ENCODE data around the gene TBL1X.
"Not testable (repeated sequence)": the region's sequence is repeated elsewhere in the genome, so short reads cannot be mapped to it uniquely, and the experiment has no call there.

Gene TBL1X

DNA sequence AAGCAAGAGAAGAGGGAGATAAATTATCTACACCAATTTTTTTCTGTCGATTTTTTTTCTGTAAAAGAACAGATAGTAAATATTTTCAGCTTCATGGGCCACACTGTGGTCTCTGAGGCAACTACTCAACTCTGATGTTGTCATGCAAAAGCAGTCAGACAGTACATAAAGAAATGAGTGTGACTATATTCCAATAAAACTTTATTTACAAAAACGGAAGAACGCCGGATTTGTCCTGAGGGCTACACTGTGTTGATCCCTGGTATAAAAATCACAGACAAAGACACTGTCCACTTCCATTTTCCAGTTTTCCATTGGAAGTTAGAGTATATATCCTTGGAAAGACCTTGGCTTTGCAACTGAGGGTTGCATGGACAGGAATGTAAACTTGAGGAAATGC is 282.8 kb downstream of the TBL1X start:
- no peaks in the 10 kb centered on the region for H3K36me3 ChIP-seq (ENCODE audit: insufficient read depth, low read length)
- no peak overlapping the region for H3K4me3 ChIP-seq (ENCODE audit: low read depth, low read length)
- H3K79me2 ChIP-seq (ENCODE audit: control insufficient read depth, insufficient read depth, low read length, unreplicated experiment) = no peaks in the 10 kb centered on the region
- no peaks in the 10 kb centered on the region for H3K27me3 ChIP-seq (ENCODE audit: insufficient read depth, low read length)
- peaks cover 16% of the 10 kb centered on the region for H3K4me1 ChIP-seq (ENCODE audit: control insufficient read depth, insufficient read depth, low read length, unreplicated experiment)
- H2AFZ ChIP-seq (ENCODE audit: low read length, unreplicated experiment) = no peak overlapping the region
- H3K27ac ChIP-seq (ENCODE audit: low read depth, low read length) = no peak overlapping the region

DNA sequence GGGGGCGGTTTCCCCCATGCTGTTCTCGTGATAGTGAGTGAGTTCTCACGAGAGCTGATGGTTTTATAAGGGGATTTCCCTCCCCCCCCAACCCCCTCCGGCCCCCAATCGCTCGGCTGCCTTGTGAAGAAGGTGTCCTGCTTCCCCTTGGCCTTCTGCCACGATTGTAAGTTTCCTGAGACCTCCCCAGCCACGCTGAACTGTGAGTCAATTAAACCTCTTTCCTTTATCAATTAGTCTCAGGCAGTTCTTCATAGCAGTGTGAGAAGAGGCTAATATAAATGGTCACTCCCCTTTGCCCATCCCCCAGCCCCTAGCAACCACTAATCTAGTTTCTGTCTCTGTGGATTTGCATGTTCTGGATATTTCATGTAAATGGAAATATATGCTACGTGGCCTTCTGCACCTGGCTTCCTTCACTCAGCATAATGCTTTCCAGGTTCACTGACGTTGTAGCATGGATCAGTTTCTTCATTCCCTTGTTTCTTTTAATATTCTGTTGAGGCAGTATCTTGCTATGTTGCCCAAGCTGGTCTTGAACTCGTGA is 284.4 kb downstream of the TBL1X start:
- no peak overlapping the region for H2AFZ ChIP-seq (ENCODE audit: low read length, unreplicated experiment)
- no peak overlapping the region for H3K4me3 ChIP-seq (ENCODE audit: low read depth, low read length)
- no peaks in the 10 kb centered on the region for H3K79me2 ChIP-seq (ENCODE audit: control insufficient read depth, insufficient read depth, low read length, unreplicated experiment)
- H3K36me3 ChIP-seq (ENCODE audit: insufficient read depth, low read length) = no peaks in the 10 kb centered on the region
- peaks cover 5% of the 10 kb centered on the region; the same call in 1 of the 2 replicates for H3K27me3 ChIP-seq (ENCODE audit: insufficient read depth, low read length)
- no peak overlapping the region for H3K27ac ChIP-seq (ENCODE audit: low read depth, low read length)
- peaks cover 16% of the 10 kb centered on the region for H3K4me1 ChIP-seq (ENCODE audit: control insufficient read depth, insufficient read depth, low read length, unreplicated experiment)

DNA sequence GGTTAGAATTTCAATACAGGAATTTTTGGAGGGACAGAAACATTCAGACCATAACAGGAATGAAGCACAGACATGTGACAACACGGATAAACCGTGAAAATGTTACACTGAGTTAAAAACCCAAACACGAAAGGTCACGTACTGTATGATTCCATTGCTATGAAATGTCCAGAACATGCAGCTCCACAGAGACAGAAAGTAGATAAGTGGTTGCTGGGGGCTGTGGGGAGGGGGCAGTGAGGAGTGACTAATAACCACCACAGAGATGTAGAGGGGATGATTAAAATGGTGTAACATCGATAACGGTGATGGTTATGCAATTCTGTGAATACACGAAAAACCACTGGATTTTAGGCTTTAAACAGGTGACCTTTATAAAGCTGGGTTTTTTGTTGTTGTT is 292.5 kb downstream of the TBL1X start:
- Histone ChIP-seq H3K79me2 (ENCODE audit: control insufficient read depth, insufficient read depth, low read length, unreplicated experiment) (no peaks in the 10 kb centered on the region), H2AFZ (ENCODE audit: low read length, unreplicated experiment) (no peak overlapping the region), H3K4me3 (ENCODE audit: low read depth, low read length) (no peak overlapping the region), H3K27me3 (ENCODE audit: insufficient read depth, low read length) (peaks cover 18% of the 10 kb centered on the region; the same call in 1 of the 2 replicates), H3K27ac (ENCODE audit: low read depth, low read length) (no peak overlapping the region), H3K36me3 (ENCODE audit: insufficient read depth, low read length) (no peaks in the 10 kb centered on the region), H3K4me1 (ENCODE audit: control insufficient read depth, insufficient read depth, low read length, unreplicated experiment) (no peaks in the 10 kb centered on the region)

DNA sequence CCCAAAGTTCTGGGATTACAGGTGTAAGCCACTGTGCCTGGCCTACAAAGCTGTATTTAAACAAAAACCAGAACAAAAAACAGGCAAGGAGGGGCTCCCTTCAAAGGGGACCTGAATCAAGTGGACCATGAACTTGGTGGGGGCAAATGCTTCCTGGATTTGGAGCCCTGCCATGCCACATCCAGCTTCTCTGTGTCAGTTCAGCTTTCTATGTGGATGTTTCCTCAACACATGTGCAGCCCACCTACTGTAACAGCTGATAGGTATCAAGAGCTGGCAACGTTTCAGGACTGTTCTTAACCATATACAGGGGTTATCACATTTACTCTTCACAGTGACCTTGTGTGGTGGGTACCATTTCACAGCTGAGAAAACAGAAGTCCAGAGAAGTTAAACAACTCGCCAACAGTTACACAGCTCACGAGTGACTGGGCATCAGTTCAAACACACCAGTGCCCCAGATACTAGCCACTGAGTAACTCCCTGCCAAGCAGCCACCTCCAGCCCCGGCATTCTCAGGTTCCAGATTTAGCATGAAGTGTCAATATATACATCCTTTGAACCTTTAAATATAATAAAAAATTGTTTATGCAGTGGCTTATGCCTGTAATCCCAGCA is 293.3 kb downstream of the TBL1X start:
- peaks cover 25% of the 10 kb centered on the region; the same call in 1 of the 2 replicates for H3K27me3 ChIP-seq (ENCODE audit: insufficient read depth, low read length)
- H3K79me2 ChIP-seq (ENCODE audit: control insufficient read depth, insufficient read depth, low read length, unreplicated experiment) = no peaks in the 10 kb centered on the region
- no peak overlapping the region for H3K27ac ChIP-seq (ENCODE audit: low read depth, low read length)
- H2AFZ ChIP-seq (ENCODE audit: low read length, unreplicated experiment) = no peak overlapping the region
- H3K4me3 ChIP-seq (ENCODE audit: low read depth, low read length) = no peak overlapping the region
- H3K36me3 ChIP-seq (ENCODE audit: insufficient read depth, low read length) = no peaks in the 10 kb centered on the region
- no peaks in the 10 kb centered on the region for H3K4me1 ChIP-seq (ENCODE audit: control insufficient read depth, insufficient read depth, low read length, unreplicated experiment)

DNA sequence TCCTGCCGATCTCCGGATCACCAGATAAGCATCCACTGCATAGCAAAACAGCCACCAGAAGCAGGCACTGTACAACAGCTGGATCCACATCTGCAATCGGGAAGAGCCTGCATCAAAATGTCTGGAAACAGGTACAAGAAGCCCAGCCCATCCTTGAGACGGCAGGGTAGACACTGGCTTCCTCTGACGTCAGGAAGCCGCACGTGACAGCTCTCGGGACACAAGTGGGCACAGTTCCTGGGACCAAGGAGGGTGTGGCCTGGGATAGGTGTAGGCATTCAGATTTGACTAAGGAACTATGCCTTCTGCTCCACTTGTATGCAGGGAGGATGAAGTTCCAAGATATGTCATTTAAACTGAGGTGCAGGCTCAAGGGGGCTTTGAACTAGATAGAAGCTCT is 294.5 kb downstream of the TBL1X start:
- Histone ChIP-seq H2AFZ (ENCODE audit: low read length, unreplicated experiment) (no peak overlapping the region), H3K27me3 (ENCODE audit: insufficient read depth, low read length) (peaks cover 29% of the 10 kb centered on the region; the same call in 1 of the 2 replicates), H3K79me2 (ENCODE audit: control insufficient read depth, insufficient read depth, low read length, unreplicated experiment) (no peaks in the 10 kb centered on the region), H3K36me3 (ENCODE audit: insufficient read depth, low read length) (no peaks in the 10 kb centered on the region), H3K4me1 (ENCODE audit: control insufficient read depth, insufficient read depth, low read length, unreplicated experiment) (no peaks in the 10 kb centered on the region), H3K4me3 (ENCODE audit: low read depth, low read length) (no peak overlapping the region), H3K27ac (ENCODE audit: low read depth, low read length) (no peak overlapping the region)

DNA sequence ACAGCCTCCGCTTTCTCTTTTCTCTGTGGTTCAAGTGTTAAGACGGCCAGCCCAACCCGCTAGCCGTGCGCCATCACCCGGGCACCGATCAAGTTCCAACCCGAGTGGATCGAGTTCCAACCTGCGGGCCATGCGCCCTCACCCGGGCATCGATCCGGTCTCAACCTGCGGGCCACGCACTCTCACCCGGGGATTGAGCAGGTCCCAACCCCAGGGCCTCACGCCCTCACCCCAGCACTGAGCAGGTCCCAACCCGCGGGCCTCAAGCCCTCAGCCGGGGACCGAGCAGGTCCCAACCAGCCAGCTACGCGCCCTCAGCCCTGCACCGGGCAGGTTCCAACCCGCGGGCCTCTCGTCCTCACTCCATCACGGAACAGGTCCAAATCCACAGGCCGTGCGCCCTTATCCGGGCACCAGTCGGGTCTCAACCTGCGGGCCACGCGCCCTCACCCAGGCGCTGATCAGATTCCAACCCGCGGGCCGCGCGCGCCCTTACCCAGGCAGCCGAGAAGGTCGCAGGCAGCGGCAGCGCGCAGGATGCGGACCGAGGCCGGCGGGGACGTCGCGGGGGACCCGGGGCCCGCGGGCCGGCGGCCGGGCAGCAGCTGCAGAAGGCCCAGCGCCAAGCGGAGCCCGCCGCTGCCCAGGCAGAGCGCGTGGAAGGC is 300.3 kb downstream of the TBL1X start:
- no peak overlapping the region for H3K4me3 ChIP-seq (ENCODE audit: low read depth, low read length)
- no peak overlapping the region for H2AFZ ChIP-seq (ENCODE audit: low read length, unreplicated experiment)

DNA sequence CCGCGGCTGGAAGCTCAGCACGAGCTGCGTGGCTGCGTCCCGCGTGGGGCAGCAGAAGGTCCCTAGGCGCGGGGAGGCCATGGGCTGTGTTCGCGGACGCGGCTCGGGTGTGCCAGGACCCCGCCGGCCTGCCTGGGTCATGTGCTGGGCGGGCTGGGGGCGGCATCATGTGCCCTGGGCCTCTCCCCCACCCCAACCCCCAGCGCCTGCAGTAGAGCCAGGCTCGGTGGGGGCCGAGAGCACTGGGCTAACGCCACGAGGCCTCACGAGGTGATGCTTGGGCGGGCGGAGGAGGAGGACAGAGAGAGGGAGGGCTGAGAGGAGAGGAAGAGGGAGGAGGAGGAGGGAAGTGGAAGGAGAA is 300.9 kb downstream of the TBL1X start, which contains the start of gene GPR143:
GPR143 (minus strand) TSS at position 111 of the 361 bp plus-strand sequence; CDS start at position 81, 30 bp downstream.
- H3K79me2 ChIP-seq (ENCODE audit: control insufficient read depth, insufficient read depth, low read length, unreplicated experiment) = no peaks in the 10 kb centered on the region
- no peak within 1 kb of the TSS for H2AFZ ChIP-seq (ENCODE audit: low read length, unreplicated experiment)
- H3K4me3 ChIP-seq (ENCODE audit: low read depth, low read length) = no peak within 1 kb of the TSS
- no peaks in the 10 kb centered on the region for H3K36me3 ChIP-seq (ENCODE audit: insufficient read depth, low read length)
- H3K27ac ChIP-seq (ENCODE audit: low read depth, low read length) = no peak within 1 kb of the TSS
- H3K4me1 ChIP-seq (ENCODE audit: control insufficient read depth, insufficient read depth, low read length, unreplicated experiment) = no peaks in the 10 kb centered on the region
- H3K27me3 ChIP-seq (ENCODE audit: insufficient read depth, low read length) = peaks cover 49% of the 10 kb centered on the region

More for the DNA sequence above, 300.3 kb downstream of the TBL1X start:
- peaks cover 49% of the 10 kb centered on the region for H3K27me3 ChIP-seq (ENCODE audit: insufficient read depth, low read length)
- H3K79me2 ChIP-seq (ENCODE audit: control insufficient read depth, insufficient read depth, low read length, unreplicated experiment) = no peaks in the 10 kb centered on the region
- H3K27ac ChIP-seq (ENCODE audit: low read depth, low read length) = no peak overlapping the region
- no peaks in the 10 kb centered on the region for H3K36me3 ChIP-seq (ENCODE audit: insufficient read depth, low read length)
- H3K4me1 ChIP-seq (ENCODE audit: control insufficient read depth, insufficient read depth, low read length, unreplicated experiment) = no peaks in the 10 kb centered on the region

DNA sequence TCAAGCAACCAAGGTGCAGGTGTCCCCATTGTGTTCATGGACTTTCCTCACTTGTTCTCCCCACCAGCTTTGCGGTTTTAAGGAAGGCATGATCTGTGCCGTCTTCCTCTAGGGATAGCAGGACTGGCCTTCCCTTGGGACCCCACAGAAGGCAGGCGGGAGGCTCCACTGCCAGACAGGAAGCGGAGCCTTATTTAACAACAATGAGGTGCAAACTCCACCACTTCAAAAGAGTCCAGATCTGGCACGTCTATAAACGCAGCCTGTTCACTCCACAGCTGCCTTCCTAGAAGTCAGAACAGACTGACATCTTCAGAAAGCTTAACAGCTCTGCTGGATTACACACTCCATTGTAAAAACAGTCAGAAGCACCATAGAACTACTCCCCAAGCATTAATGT is 302.5 kb downstream of the TBL1X start:
- Histone ChIP-seq H3K36me3 (ENCODE audit: insufficient read depth, low read length) (no peaks in the 10 kb centered on the region), H3K27ac (ENCODE audit: low read depth, low read length) (no peak overlapping the region), H3K27me3 (ENCODE audit: insufficient read depth, low read length) (peaks cover 52% of the 10 kb centered on the region), H3K4me1 (ENCODE audit: control insufficient read depth, insufficient read depth, low read length, unreplicated experiment) (no peaks in the 10 kb centered on the region), H2AFZ (ENCODE audit: low read length, unreplicated experiment) (no peak overlapping the region), H3K79me2 (ENCODE audit: control insufficient read depth, insufficient read depth, low read length, unreplicated experiment) (no peaks in the 10 kb centered on the region), H3K4me3 (ENCODE audit: low read depth, low read length) (no peak overlapping the region)

DNA sequence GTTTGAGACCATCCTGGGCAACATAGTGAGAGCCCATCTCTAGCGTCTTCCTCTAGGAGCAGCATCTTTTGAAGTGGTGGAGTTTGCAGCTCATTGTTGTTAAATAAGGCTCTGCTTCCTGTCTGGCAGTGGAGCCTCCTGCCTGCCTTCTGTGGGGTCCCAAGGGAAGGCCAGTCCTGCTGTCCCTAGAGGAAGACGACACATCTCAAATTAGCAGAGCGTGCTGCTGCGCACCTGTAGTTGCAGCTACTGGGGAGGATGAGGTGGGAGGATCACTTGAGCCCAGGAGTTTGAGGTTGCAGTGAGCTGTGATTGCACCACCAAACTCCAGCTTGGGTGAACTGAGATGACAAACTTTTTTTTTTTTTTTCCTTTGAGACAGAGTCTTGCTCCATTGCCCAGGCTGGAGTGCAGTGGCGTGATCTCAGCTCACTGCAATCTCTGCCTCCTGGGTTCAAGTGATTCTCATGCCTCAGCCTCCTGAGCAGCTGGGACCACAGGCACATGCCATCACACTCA is 303.5 kb downstream of the TBL1X start:
- not testable (repeated sequence) for H3K4me1 ChIP-seq (ENCODE audit: control insufficient read depth, insufficient read depth, low read length, unreplicated experiment); H3K4me3 ChIP-seq (ENCODE audit: low read depth, low read length); H3K27ac ChIP-seq (ENCODE audit: low read depth, low read length); H3K79me2 ChIP-seq (ENCODE audit: control insufficient read depth, insufficient read depth, low read length, unreplicated experiment); H2AFZ ChIP-seq (ENCODE audit: low read length, unreplicated experiment); H3K36me3 ChIP-seq (ENCODE audit: insufficient read depth, low read length)
- H3K27me3 ChIP-seq (ENCODE audit: insufficient read depth, low read length) = peaks cover 44% of the 10 kb centered on the region

DNA sequence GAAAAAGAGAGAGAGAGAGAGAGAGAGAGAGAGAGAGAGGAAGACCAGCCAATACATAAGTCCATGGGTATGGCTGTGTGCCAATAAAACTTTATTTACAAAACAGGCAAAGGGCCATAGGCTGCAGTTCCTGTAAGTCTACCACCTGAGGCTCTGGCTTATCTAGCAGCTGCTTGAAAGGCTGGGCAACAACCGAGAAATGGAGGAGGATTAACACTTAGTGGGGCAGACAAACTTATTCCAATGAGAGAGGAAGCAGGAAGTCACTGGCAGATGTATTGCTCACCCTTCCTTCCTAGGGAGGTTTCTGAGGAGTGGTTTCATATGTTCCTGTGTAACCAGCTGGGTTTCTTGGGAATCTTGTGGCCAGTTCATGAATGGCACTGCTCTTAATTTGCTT is 305.5 kb downstream of the TBL1X start:
- Histone ChIP-seq H2AFZ (ENCODE audit: low read length, unreplicated experiment) (no peak overlapping the region), H3K27ac (ENCODE audit: low read depth, low read length) (no peak overlapping the region), H3K36me3 (ENCODE audit: insufficient read depth, low read length) (no peaks in the 10 kb centered on the region), H3K4me1 (ENCODE audit: control insufficient read depth, insufficient read depth, low read length, unreplicated experiment) (no peaks in the 10 kb centered on the region), H3K27me3 (ENCODE audit: insufficient read depth, low read length) (peaks cover 40% of the 10 kb centered on the region), H3K79me2 (ENCODE audit: control insufficient read depth, insufficient read depth, low read length, unreplicated experiment) (no peaks in the 10 kb centered on the region), H3K4me3 (ENCODE audit: low read depth, low read length) (no peak overlapping the region)

DNA sequence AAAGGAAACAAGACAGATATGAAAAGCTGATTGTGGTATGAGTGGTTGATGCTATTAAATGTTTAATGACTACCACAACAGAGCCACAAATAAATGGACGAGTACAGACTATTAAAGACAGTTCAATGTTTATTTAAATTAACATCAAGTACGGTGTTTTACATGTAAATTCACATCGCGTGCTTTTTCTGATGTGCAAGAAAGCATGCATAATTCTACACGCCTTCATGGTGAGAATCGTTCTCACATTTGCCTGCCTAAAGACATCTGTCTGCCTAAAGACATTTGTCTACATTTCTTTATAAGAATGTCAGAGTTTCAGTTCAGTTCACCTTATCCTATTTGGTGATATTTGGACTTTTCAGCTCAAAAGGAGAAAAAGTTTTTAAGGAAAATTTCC is 308.1 kb downstream of the TBL1X start:
- no peaks in the 10 kb centered on the region for H3K4me1 ChIP-seq (ENCODE audit: control insufficient read depth, insufficient read depth, low read length, unreplicated experiment)
- no peaks in the 10 kb centered on the region for H3K79me2 ChIP-seq (ENCODE audit: control insufficient read depth, insufficient read depth, low read length, unreplicated experiment)
- no peak overlapping the region for H3K4me3 ChIP-seq (ENCODE audit: low read depth, low read length)
- no peaks in the 10 kb centered on the region for H3K36me3 ChIP-seq (ENCODE audit: insufficient read depth, low read length)
- no peak overlapping the region for H3K27ac ChIP-seq (ENCODE audit: low read depth, low read length)
- peaks cover 28% of the 10 kb centered on the region; the same call in 1 of the 2 replicates for H3K27me3 ChIP-seq (ENCODE audit: insufficient read depth, low read length)
- no peak overlapping the region for H2AFZ ChIP-seq (ENCODE audit: low read length, unreplicated experiment)
